Neural cell (in vitro differentiated cells): Measurements from ENCODE around the gene KDM2A.

Source experiments
- CTCF ChIP-seq: fragments of 450-650 bp; IDR thresholded peaks from 2 replicates; pipeline ENCODE4 v1.5.1; 2014; ENCODE audit warnings: antibody characterized with exemption, mild to moderate bottlenecking, moderate library complexity; ENCODE audit not compliant: poor library complexity, severe bottlenecking
- EZH2 ChIP-seq: fragments of 200-600, 300-800 bp; shearing (Covaris generic), sonication (generic); IDR thresholded peaks from 2 replicates; pipeline ENCODE4 v1.6.1; 2014; ENCODE audit warnings: antibody characterized with exemption, low read length, borderline replicate concordance, mild to moderate bottlenecking; ENCODE audit not compliant: insufficient read depth, poor library complexity, severe bottlenecking
- POLR2AphosphoS5 ChIP-seq: IDR thresholded peaks from 2 replicates; pipeline ENCODE4 v1.6.1; 2012
- REST ChIP-seq: IDR thresholded peaks from 2 replicates; pipeline ENCODE4 v1.6.1; 2012; ENCODE audit warnings: borderline replicate concordance

- TF ChIP-seq CTCF = no peak
- no peak for TF ChIP-seq EZH2
- TF ChIP-seq REST = no peak
- TF ChIP-seq POLR2AphosphoS5 = no peak
These were observed 170.8 kb downstream of the KDM2A start for GRCh38 chr11:67289651-67290479.
